GM19324 (cell line): ENCODE results near the gene LMBRD1.
A peak's percentile ranks its signal among the peaks of the same experiment; 100 is the strongest.
"Not testable (repeated sequence)": the region's sequence is repeated elsewhere in the genome, so short reads cannot be mapped to it uniquely, and the experiment has no call there.

Experiments used
- ATAC-seq: cut with Tn5 transposase; IDR thresholded peaks from one replicate; pipeline ENCODE4 v1.9.1; 2021; ENCODE audit warnings: mild to moderate bottlenecking, moderate library complexity; ENCODE audit not compliant: unreplicated experiment, low FRiP score

The LMBRD1 gene

GRCh38 chr6:69801225-69801624 is 4.4 kb upstream of the LMBRD1 start:
- no peak for ATAC-seq

GRCh38 chr6:69798796-69799195 is 2.0 kb upstream of the LMBRD1 start:
- ATAC-seq, result not testable (repeated sequence)

GRCh38 chr6:69796073-69796641 is 653 bp downstream of the LMBRD1 start:
- peak; percentile 29 for ATAC-seq

- peak; percentile 29 for ATAC-seq
These were observed 1.2 kb downstream of the LMBRD1 start for GRCh38 chr6:69795469-69796072.

- no peak for ATAC-seq
These were observed 4.5 kb downstream of the LMBRD1 start for GRCh38 chr6:69792292-69792691.

GRCh38 chr6:69791065-69791471 is 5.7 kb downstream of the LMBRD1 start:
- ATAC-seq, result peak; percentile 62

- peak; percentile 11 for ATAC-seq
These were observed 6.2 kb downstream of the LMBRD1 start for GRCh38 chr6:69790629-69791028.

- ATAC-seq, result no peak
These were observed 7.2 kb downstream of the LMBRD1 start for GRCh38 chr6:69789578-69789977.

GRCh38 chr6:69787436-69787835 is 9.4 kb downstream of the LMBRD1 start:
- ATAC-seq, result not testable (repeated sequence)

GRCh38 chr6:69785697-69786096 is 11.1 kb downstream of the LMBRD1 start:
- no peak for ATAC-seq

- ATAC-seq, result peak; percentile 70
These were observed 12.0 kb downstream of the LMBRD1 start for GRCh38 chr6:69784595-69785377.

GRCh38 chr6:69783108-69783507 is 13.7 kb downstream of the LMBRD1 start:
- ATAC-seq, result no peak

- no peak for ATAC-seq
These were observed 16.1 kb downstream of the LMBRD1 start for GRCh38 chr6:69780585-69781178.

- ATAC-seq, result no peak
These were observed 20.9 kb downstream of the LMBRD1 start for GRCh38 chr6:69775941-69776340.

- ATAC-seq, result no peak
These were observed 21.3 kb downstream of the LMBRD1 start for GRCh38 chr6:69775585-69775849.

- no peak for ATAC-seq
These were observed 21.8 kb downstream of the LMBRD1 start for GRCh38 chr6:69774740-69775584.

- ATAC-seq, result no peak
These were observed 25.5 kb downstream of the LMBRD1 start for GRCh38 chr6:69771158-69771906.

- no peak for ATAC-seq
These were observed 28.1 kb downstream of the LMBRD1 start for GRCh38 chr6:69768664-69769063.

- no peak for ATAC-seq
These were observed 33.0 kb downstream of the LMBRD1 start for GRCh38 chr6:69763763-69764162.

GRCh38 chr6:69761853-69762252 is 35.0 kb downstream of the LMBRD1 start:
- no peak for ATAC-seq
